ENCODE measurements around the gene ROR1.
"Not testable (repeated sequence)": the region's sequence is repeated elsewhere in the genome, so short reads cannot be mapped to it uniquely, and the experiment has no call there.

The ROR1 gene

DNA sequence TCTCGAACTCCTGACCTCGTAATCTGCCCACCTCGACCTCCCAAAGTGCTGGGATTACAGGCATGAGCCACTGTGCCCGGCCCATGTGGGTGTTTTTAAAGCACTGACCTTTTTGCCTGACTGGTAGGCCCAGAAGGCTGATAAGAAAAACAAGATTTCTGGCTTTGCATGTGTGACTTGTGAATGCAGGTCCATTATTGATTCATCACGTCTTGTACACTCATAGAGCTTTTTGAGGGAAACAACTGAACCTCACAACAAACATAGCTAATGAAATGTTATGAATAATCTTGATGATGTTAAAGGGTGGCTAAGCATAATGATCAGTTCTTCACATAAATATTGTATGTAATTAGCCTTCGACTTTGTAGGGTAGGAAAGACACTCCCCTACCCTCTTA is 288.7 kb downstream of the ROR1 start:
- DNase-seq (ENCODE audit: low spot score): no peak

GRCh38 chr1:64062941-64063581 is 289.2 kb downstream of the ROR1 start:
- no peak for DNase-seq (ENCODE audit: low spot score)

- no peak for DNase-seq (ENCODE audit: low spot score)
Observed at GRCh38 chr1:64065571-64065970, 291.8 kb downstream of the ROR1 start.

DNA sequence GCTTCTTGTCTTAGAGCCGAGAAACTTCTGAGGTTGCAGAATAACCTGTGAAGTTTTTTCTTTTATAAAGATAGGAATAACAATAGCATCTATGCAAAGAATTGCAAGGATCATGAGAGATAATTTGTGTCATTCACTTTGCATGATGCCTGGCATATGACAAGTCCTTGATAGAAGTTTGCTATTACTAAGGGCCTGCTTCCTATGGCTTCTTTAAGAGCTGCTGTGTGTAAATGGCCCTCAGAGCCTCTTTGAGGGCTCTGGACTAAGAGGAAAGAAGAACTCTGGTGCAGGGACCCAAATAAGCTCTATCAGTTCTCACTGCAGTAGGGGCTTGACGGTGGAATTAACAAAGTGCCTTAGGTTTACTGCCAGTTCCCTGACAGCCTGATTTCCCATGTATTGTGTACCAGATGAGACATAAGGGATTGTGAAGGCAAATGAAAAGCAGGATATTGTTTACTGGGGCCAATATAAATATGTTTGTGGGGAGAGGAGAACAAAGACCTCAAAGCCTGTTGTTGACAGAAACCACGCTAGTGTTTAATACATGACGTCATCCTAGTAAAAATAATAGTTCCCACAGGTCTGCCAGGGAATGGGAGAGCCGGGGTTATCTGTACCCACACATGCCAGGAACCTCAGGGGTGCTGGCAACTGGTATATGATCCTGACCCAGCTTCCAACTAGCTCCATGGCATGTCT is 298.4 kb downstream of the ROR1 start:
- no peak for DNase-seq (ENCODE audit: low spot score)

DNA sequence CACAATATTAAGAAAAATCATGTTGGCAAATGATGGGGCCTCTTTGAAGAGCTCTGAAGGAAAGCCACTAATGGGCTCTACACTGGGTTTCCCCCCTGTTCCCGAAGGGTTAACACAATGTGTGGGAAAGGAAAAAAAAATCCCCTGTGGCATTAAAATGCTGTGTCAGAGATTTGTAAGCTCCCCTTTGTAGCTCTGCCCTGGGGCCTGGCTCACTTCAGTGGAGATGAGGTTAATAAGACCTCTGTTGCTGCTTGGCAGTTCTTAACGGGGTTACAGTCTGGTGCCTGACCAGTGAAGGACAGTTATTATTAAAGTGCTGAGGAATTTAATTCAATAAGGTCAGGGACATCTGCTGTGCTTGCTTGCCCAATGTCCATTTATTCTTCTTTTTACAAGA is 299.9 kb downstream of the ROR1 start:
- peak; percentile 63 for DNase-seq (ENCODE audit: low spot score)

- DNase-seq (ENCODE audit: low spot score): no peak
Observed at GRCh38 chr1:64074767-64075166, 300.9 kb downstream of the ROR1 start.

GRCh38 chr1:64077281-64077940 is 303.6 kb downstream of the ROR1 start:
- DNase-seq (ENCODE audit: low spot score): peak; percentile 54

DNA sequence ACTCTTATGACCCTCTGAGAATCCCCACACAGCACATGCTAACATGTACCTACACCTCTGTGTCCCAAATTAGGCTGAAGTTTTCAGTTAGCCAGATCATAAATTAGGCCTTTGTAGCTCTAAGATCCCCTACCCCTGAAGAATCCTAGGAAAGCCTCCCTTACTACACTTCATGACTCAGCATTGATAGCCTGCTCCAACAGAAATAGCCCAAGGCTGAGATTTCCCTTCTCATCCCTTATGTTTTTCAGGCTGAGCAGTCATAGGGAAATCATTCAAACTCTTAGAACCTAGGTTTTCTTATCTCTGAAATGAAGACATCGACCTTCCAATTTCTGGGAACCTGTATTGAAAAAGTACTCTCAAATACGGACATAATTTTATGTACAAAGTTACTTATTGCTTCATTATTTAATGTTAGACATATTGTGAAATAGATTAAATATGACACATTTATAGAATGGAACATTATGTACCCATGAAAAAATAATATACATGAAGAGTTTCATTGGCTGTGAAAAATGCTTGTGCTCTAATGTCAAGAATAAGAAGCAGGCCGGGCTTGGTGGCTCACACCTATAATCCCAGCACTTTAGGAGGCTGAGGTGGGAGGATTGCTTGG is 307.2 kb downstream of the ROR1 start:
- DNase-seq (ENCODE audit: low spot score): no peak

DNA sequence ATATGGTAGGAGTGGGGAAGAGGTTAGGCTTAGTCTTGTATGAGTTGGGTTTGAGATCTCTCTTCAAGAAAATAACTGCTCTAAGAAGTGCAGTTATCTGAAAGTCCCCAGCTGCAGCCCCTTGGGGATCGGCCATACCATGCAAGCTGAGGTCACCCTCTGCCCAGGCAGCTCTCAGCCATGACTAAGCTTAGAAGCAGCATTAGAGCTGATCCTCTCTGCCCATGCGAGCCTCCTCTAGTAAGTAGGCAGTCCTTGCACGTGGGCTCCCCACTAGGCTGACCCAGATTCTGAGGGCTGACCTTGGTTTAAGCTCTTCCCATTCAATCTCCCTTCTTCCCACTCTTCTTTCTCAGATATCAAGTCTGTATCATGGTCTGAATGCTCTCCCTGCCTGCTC is 308.6 kb downstream of the ROR1 start:
- no peak for DNase-seq (ENCODE audit: low spot score)

DNA sequence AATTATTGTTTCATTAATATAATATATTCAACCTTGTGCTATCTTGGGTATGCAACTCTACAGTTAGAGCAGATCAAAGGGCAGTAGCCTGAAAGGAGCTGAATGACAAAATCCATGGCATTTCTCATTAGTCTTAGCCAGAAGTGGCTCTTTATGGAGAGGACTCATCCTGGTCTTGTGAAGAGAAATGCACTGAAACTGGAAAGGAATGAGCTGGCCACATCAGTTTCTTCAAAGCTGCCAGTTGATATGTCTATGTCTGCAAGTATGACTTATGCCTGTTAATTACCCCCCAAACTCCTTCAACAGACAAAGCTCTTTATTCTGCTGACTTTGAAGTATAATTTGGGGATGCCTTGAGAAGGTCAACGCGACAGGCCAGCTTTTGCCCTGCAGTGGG is 310.6 kb downstream of the ROR1 start:
- no peak for DNase-seq (ENCODE audit: low spot score)

DNA sequence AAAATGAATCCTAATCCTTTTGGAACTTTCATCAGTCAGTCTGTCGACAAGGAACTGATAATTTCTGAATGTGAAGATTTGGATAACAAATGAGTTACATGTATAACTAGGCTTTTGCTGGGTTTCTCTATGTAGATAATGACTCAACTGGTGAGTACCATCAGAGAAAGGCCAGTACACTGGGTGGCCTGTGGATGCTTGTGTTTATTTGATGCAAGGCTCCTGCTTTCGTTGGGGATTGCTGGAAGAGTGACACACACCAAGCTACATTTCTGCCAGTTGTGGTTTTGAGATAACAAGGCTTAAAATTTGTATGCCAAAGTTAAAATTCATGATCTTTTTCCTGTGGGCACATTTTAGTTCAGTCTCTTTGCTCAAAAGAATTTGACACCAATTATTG is 314.0 kb downstream of the ROR1 start:
- no peak for DNase-seq (ENCODE audit: low spot score)

GRCh38 chr1:64090436-64090835 is 316.6 kb downstream of the ROR1 start:
- DNase-seq (ENCODE audit: low spot score): no peak

- DNase-seq (ENCODE audit: low spot score): peak; percentile 35
Observed at GRCh38 chr1:64092851-64093371, 319.1 kb downstream of the ROR1 start.

GRCh38 chr1:64093941-64094340 is 320.1 kb downstream of the ROR1 start:
- DNase-seq (ENCODE audit: low spot score): no peak

- no peak for DNase-seq (ENCODE audit: low spot score)
Observed at GRCh38 chr1:64095832-64096231, 322.0 kb downstream of the ROR1 start.

DNA sequence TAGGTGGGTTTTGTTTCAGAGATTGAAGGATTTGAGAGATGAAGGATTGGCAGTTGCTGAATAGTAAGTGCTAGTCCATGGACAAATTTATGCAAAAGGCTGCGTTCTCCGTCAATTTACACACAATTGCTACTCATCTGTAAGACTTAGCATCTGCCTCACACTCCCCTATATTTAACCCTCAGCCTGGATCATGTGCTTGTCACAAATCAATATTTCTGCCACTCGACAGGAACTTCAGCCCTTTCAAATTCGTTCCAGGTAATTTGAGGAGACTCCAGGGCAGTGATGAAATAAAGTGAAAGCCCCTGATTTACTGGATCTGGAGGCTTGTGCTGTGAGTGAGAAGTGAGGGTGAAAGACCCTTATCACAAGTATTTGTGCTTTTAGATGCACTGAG is 324.0 kb downstream of the ROR1 start:
- DNase-seq (ENCODE audit: low spot score): no peak

DNA sequence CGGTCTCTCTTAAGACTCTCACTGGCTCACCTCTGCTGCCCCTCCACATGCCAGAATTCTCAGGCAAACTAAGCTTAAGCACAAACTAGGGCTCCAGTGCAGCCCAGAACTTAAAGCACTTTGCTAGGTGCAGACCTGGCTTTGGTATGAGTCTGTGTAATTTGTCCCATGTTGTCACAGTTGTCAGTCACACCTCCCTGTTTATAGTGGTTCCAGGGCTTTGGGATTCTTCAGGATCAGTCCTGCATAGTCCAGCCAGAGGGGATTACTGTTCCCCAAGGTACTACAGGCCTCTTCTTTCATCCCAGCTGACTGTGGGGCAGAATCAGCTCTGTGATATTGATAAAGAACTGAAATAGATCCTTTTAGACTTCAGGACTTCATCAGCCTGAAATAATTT is 324.6 kb downstream of the ROR1 start:
- DNase-seq (ENCODE audit: low spot score): no peak

- no peak for DNase-seq (ENCODE audit: low spot score)
Observed at GRCh38 chr1:64098846-64099582, 325.2 kb downstream of the ROR1 start.

GRCh38 chr1:64100791-64101190 is 327.0 kb downstream of the ROR1 start:
- no peak for DNase-seq (ENCODE audit: low spot score)

GRCh38 chr1:64104585-64104984 is 330.8 kb downstream of the ROR1 start:
- DNase-seq (ENCODE audit: low spot score): not testable (repeated sequence)

DNA sequence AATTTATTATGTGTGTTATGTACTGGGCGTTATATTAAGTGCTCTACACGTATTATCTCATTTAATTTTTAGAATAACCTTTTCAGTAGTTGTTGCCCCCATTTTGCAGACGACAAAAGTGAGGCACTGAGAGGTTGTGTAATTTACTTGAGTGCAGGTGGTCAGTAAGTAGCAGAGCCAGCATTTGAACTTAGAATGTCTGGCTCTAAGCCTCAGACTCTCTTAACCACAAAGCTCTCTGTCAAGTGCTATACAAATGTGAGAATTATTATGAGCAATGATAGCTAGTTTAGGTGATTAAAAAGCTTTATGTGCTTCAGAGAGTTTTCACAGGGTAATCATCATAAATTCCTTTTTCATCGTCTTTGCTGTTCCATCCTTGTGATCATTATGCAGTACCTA is 333.3 kb downstream of the ROR1 start:
- DNase-seq (ENCODE audit: low spot score): no peak

DNA sequence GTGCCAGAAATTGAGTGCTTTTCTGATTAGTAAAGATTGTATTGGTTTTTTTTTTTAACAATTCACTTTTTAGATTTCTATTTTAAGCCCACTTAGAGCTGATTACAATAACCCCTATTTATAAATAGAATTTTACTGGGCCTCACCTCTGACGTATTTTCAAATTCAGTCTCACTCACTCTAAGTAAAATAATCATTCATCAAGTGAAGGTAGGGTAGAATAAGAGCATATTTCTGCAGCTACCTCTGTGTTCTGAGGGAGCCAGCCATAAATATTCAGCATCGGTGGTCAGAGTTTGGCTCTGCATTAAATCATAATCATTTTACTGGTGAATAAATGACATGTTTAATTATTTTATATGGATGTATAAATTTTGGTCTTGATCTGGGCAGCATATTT is 333.8 kb downstream of the ROR1 start:
- DNase-seq (ENCODE audit: low spot score): no peak
